ENCODE data around the gene INPP5D.
"Not testable (repeated sequence)": the region's sequence is repeated elsewhere in the genome, so short reads cannot be mapped to it uniquely, and the experiment has no call there.

Gene INPP5D

DNA sequence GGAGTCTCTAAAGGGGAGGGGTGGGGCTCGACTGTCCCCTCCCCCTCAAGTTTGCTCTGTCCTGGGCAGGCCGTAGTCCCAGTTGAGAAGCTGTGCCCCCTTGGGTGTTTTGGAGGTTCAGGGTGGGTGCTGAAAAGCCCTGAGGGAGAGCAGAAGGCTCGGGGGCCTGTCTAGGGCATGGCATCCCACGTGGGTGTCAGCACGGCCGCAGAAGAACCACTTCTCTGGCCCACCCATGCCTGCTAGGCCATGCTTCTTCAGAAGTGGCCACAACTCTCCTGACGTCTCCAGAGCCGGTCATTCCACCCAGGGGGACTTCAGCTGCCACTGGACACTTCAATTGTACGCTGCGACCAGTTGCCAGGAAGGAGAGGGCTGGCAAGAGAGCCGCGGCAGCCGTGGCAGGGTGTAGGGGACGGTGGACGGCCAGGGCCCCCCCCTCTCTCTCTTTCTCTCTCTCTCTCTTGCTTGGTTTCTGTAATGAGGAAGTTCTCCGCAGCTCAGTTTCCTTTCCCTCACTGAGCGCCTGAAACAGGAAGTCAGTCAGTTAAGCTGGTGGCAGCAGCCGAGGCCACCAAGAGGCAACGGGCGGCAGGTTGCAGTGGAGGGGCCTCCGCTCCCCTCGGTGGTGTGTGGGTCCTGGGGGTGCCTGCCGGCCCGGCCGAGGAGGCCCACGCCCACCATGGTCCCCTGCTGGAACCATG lies at the start of gene INPP5D:
Gene INPP5D, plus strand, starts transcription at position 546 of the 704 bp plus-strand sequence. Its CDS starts 137 bp downstream, at position 683.
- DNase-seq, result no peak

GRCh38 chr2:233010569-233011267 lies 49.4 kb upstream of the INPP5D start:
- no peak for DNase-seq

- DNase-seq, result no peak
Observed at GRCh38 chr2:233011268-233011650, 48.9 kb upstream of the INPP5D start.

DNA sequence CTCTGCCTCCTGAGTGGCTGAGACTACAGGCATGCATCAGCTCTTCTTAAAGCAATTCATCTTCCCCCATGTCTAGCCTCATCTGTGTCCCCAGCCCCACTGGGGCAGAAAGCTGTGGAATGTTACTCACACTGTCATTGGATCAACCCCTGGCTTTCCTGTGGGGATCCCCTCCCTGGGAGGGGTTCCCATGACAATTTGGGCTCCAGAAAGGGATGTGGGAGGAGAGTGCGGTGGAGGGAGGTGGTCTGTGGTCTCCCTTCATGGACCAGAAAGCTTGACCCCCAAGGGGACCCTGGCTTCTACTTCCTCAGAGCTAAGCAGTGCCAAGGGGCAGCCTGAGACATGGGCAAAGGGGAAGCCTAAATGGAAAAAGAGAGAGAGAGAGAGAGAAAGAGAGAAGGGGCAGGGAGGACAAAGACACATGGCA lies 48.4 kb upstream of the INPP5D start:
- no peak for DNase-seq

GRCh38 chr2:233012301-233012971 lies 47.7 kb upstream of the INPP5D start:
- no peak for DNase-seq

DNA sequence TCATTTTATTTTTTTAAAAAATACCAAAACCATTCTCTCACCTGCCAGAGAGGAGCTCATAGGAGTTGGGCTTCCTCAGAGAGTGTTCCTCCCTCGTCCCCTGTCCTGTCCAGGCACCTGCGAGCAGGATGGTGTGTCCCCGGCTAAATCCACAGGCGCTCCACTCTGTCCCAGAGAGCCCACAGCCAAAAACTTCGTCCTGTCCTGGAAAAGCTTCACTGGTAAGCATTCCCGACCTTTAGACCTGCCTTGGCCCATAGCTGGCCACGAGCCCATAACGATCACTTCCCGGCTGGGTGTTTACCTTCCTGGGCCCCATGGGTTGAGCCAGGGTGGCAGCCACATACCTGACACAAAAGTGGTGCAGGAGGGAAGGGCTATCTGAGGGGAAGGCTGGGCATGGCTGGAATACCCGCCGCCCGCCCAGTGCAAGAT lies 47.1 kb upstream of the INPP5D start, which contains the start of gene NGEF:
Gene NGEF, minus strand, starts transcription at position 230 of the 435 bp plus-strand sequence. CDS start 38,366 bp downstream, outside the sequence.
- DNase-seq, result no peak

GRCh38 chr2:233013650-233014049 lies 46.5 kb upstream of the INPP5D start:
- no peak for DNase-seq

DNA sequence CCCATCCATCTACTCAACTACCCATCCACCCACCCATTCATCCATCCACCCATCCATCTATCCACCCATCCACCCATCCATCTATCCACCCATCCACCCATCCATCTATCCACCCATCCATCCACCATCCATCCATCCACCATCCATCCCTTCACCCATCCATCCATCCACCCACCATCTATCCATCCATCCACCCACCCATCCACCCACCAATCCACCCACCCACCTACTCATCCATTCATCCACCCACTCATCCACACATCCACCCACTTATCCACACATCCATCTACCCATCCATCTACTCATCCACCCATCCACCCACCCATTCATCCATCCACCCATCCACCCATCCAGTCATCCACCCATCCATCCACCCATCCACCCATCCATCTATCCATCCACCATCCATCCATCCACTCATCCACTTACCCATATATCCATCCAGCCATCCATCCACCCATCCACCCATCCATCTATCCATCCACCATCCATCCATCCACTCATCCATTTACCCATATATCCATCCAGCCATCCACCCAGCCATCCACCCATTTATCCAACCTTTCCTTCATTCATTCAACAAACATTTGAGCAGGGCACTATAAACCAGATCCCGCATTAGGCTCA lies 45.0 kb upstream of the INPP5D start:
- DNase-seq, result no peak

- no peak for DNase-seq
Observed at GRCh38 chr2:233017947-233018346, 42.2 kb upstream of the INPP5D start.

- DNase-seq, result not testable (repeated sequence)
Observed at GRCh38 chr2:233019610-233020009, 40.5 kb upstream of the INPP5D start.

- no peak for DNase-seq
Observed at GRCh38 chr2:233020454-233020853, 39.7 kb upstream of the INPP5D start.

DNA sequence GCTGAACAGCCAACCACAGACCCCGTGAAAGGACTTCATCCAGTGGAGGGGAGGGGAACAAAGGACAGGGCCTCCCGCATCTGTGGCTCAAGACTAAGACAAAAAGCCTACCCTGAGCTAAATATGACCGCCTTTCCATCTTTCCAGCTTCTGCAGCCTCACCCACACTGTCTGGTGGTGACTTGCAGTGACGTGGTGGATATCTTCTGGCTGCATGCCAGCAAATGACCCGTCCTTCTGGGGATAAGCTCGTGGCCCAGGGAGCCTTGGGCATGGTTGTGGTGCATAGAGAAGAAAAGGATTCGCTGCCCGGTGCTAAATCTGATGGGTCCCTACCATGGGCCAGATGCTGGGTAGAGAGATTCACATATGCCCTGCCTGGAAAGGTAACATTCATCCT lies 38.4 kb upstream of the INPP5D start:
- DNase-seq, result no peak

- DNase-seq, result no peak
Observed at GRCh38 chr2:233022561-233022960, 37.6 kb upstream of the INPP5D start.

GRCh38 chr2:233023007-233023760 lies 37.0 kb upstream of the INPP5D start:
- DNase-seq, result no peak

GRCh38 chr2:233023761-233024410 lies 36.3 kb upstream of the INPP5D start:
- no peak for DNase-seq

DNA sequence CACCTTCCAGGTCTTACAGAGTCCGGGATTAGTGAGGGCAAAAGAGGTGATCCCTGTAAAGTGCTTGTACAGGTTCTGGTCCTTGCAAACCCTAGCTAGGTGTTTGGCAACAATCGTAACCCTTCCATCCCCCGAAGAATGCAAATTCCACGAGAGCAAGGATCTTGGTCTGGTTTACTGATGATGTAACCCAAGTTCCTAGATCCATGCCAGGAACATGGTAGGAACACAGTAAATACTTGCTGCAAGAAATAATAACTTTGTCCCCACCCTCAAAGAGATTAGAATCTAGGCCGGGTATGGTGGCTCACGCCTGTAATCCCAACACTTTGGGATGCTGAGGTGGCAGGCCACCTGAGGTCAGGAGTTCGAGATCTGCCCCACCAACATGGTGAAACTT lies 34.4 kb upstream of the INPP5D start:
- no peak for DNase-seq

- no peak for DNase-seq
Observed at GRCh38 chr2:233026198-233026813, 33.8 kb upstream of the INPP5D start.

GRCh38 chr2:233029321-233029720 lies 30.8 kb upstream of the INPP5D start:
- no peak for DNase-seq

DNA sequence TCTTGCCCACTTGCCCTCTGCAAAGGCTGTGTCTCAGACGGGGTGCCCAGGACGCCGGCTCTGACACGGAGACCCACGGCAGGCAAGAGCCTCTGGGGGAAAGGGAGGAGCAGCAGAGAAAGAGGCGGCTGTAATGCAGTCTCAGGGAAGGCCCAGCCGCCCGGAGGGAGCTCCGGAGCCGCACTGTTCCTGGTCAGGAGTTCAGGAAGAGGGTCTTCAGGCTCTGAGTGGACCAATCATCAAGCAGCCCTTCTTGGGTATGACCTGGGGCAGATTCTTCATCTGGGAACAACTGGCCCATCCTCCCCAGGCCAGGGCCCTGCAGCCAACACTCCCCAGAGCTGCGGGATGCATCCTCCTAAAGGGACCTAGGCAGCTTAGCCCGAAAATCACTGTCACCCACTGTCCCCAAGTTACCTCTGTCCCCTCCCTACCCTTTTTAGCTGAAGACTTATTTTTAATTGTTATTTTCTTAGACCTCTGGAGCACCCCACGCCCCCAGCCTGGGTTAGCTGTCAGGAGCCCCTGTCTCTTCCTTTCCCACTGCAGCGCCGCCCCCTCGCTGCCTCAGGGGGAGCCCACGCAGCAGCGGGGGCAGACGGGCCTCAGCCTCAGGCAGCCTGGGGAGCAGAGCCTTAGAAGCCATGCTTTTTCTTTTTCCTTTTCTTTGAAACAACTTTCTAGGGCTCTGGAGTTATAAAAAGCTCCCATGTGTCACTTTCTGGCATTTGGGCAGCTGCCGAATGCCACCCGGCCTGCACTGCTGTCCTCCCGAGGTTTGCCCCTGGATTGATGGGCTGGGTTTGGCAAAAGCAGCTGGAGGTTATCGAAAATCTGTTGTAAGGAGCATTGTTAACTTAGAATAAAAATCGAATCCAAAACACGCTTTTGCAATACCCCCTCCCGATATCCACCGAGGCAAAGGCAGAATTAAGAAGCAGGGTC lies 28.3 kb upstream of the INPP5D start:
- no peak for DNase-seq

Measured in NCI-H2227 treated with DMSO at 0.1 percent for 48 hours (cell line).